Activated CD8-positive, alpha-beta memory T cell treated with anti-CD3 and anti-CD28 coated beads, Interleukin-2, amount 50 U/mL, for 24 hours (primary cell): ENCODE measurements around the gene IRS4.

ENCODE experiments used
- DNase-seq: peaks from one replicate; pipeline ENCODE4 v3.0.0-alpha.2; 2020; ENCODE audit errors: extremely low read depth

IRS4 gene

DNA sequence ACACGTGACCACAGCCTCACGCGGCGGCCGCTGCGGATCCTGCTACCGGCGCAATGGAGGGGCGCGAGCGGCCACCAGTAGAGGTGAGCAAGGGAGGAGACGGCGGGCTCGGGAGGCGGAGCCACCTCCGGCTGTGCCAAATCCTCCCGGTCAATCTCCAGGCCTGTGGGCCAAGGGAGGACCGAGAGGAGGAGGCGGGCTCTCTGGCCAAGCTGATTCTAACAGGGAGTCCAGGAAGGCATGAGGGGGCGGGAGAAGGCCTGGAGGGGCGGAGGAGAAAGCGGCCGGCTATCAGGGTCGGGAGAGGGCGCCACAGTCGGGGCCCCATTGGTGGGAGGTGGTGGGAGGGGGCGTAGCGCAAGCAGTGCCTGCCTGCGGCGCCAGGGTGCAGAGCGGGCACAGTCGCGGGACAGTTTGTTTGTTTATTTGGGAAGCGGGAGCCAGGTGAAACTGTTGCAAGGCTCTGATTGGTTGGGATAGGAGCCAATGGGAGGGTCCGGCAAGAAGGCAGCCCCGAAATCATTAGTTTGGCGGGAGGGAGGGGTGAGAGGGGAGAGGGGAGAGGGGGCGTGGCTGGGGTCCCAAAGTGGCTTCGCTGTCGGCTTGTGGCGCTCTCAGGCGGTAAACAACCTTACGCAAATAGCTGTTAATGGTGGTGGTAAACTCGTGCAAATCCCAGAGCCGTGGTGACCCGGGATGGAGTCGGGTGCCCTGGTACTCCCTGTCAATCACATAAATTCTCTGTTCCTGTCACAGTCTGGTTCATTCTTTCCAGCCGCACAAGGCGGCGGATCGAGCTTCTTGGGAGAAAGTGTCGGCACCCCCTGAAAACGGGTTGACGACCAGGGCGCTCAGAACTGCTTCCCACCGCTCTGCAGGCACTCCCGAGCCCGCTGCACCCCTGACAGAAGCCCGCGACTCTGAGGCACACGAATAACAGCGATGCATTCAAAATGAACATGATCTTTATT, at the start of gene IRS4:
IRS4 (minus strand) TSS at position 55 of the 971 bp plus-strand sequence.
- no peak for DNase-seq

- DNase-seq, result no peak
These were observed 36.2 kb upstream of the IRS4 start for GRCh38 chrX:108772549-108772948.

DNA sequence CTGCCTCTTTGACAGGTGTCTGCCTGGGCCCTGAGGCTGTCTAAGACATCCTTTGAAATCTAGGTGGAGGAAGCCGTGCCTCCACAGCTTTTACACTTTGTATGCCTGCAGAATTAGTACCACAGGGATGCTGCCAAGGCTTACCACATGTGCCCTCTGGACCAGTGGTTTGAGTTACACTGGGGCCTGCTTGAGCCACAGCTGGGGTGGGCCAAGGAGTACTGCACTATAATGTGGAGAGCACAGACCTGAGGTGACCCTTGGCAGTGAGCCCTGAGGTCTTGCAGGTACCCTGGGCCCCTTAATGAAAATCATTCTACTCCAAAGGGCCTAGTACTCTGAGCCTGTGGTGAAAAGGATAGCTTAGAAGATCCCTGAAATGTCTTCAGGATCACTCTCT, 27.2 kb upstream of the IRS4 start:
- no peak for DNase-seq

DNA sequence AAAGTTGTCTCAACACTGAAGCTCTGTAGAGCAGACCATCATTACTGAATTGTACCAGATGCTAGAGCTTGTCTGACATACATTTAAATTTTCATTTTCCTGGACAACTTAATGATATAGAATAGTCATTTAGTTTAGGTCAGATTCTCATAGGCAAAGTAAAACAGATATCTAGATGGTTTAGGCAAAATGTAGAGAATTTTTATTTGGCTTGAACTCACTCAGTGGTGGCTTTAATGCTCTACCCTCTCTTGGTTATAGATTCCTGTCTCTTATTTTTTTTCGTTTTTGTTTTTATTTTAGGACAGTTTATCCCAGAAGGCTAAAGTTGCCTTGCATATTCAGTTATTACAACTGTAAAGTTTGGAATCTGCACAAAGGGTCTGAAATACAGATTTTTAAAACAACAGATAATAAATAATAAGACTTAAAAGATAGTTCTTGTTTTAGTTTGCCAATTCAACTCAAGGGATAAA, 4.0 kb upstream of the IRS4 start:
- DNase-seq, result no peak

DNA sequence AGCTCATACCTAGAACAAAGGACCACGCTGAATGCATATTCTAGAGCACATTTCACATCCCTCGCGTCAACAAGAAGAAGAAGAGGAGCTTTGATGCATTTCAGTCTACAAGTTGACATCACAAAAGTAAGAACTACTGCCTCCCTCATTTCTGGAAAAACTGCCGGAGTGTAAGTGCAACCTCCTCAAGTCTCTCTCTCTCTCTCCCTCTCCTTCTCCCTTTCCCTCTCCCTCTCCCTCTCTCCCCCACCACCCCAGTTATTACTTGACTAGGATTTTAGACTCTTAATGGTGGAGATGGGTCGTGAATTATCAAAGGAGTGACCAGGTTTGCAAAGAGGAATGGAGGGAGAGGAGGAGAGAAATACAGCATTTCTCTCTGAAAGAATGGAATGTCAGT, 1.4 kb upstream of the IRS4 start:
- no peak for DNase-seq

- no peak for DNase-seq
These were observed 469 bp downstream of the IRS4 start for GRCh38 chrX:108735679-108736508.

DNA sequence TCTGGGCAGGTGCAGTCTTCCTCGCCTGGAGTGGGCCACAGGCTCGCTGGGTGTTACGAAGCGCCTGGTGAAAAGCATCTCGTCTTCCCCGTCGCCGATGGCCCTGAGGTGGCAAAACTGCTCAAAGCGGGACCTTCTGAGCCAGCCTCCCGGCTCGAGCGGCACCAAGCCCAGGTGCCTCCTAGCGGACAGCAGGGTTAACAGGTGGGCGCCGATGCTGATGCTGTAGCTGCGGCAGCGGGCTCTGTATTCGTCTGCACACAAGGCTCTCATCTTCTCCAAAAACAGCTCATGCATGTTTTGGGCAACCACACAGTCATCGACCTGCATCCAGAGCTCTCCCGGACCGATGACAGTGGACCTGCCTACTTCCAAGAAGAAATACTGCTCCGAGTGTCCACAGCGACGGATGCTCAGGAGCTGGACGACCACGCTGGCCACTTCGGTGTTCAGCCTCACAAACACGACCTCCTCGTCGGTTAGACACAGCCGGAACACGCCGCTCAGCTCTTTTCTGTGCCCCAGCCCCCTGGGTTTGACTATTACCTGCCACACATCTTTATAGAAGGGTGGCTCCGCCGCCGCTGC, 1.2 kb downstream of the IRS4 start:
- no peak for DNase-seq

GRCh38 chrX:108734426-108734825, 1.9 kb downstream of the IRS4 start:
- no peak for DNase-seq

DNA sequence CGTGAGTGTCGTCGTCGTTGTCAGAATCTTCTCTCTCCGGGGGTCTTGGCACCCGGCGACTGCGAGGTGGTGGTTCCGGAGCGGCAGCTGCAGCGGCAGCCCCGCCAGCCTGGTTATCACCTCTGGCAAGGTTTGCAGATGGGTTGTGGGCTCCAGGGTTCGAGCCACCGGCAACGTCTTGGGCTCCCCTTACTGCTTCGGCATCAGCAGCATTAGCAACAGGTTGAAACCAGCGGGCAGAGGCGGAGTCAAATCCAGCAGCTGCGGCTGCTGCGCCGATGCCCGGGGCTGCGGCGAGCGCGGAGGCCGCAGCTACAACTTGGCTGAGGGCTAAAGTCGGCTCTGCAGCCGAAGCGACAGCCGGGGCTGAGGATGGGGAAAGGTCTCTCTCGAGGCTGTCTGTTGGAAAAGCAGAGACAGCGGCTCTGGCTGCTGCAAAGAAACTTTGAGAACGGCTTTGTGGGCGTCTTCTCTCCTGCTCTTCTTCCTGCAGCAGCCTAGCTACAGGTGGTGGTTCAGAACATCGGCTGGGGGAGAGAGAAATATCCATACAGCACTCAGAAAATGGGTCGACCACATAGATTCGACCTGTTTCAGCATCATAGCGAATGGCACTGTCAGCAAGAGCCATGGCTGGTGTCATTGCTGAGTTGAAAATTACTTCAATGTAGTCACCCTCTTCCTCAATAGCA, 3.6 kb downstream of the IRS4 start:
- DNase-seq, result no peak

- no peak for DNase-seq
These were observed 5.2 kb downstream of the IRS4 start for GRCh38 chrX:108731153-108731552.

DNA sequence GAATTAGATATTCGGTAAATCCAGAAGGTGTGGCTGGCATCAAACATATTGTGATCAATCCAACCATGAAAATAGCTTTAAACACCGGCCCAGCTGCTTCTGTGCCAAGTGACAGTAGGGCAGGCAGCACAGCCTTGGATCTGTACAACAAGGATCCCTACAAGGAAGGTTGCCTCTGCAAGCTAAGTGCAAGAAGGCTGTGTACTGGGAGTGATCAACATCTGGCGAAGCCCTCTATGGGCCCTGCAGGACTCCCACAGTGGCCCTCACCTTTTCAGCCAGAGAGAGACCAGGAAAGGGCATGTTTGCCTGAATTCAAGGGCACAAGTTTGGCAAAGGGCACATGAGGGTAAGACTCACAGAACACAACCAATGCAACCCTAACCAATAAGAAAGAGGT, 9.6 kb downstream of the IRS4 start:
- DNase-seq, result no peak

GRCh38 chrX:108722561-108722960, 13.8 kb downstream of the IRS4 start:
- no peak for DNase-seq

GRCh38 chrX:108712886-108713285, 23.5 kb downstream of the IRS4 start:
- no peak for DNase-seq

DNA sequence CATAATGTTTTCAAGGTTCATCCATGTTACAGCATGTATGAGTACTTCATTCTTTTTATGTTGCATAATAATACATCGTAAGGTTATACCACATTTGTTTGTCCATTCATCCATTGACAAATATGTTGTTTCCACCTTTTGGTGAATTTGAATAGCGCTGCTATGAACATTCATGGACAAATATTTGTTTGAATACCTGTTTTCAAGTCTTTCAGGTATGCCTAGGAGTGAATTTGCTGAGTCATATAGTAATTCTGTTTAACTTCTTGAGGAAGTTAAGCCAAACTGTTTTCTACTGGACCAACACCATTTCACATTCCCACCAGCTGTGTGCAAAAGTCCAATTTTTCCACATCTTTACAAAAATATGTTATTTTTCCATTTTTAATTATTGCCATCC, 31.5 kb downstream of the IRS4 start:
- no peak for DNase-seq

GRCh38 chrX:108702530-108702929, 33.8 kb downstream of the IRS4 start:
- DNase-seq, result no peak

GRCh38 chrX:108701633-108702032, 34.7 kb downstream of the IRS4 start:
- DNase-seq, result no peak

DNA sequence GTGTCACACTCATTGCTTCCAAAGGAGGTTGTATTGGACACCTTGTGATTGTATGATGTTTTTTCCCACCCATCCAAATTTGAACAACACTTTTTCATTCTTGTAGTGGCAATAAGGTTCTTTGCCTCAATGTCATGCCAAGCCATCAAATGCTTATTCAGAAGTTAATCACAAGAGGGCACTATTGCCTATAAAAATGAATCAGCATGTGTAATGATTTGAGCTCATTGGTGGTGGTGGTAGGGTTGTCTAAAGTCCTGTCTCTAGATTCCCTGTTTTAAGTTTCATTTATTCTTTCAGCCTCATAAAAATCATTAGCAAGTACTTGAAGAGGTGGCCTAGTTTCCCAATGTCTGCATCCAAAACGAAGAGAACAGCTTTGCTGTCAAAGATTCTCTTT, 37.0 kb downstream of the IRS4 start:
- no peak for DNase-seq

DNA sequence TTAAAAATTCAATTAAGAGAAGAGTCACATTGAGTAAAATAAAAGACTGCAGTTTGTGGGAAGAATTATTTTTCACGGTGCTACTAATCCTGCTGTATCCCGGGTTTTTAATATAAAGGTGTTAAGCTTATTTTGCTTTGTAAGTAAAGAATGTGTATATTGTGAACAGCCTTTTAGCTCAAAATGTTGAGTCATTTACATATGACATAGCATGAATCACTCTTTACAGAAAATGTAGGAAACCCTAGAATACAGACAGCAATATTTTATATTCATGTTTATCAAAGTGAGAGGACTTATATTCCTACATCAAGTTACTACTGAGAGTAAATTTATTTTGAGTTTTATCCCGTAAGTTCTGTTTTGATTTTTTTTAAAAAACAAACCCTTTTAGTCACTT, 39.7 kb downstream of the IRS4 start:
- no peak for DNase-seq
